Brain microvascular endothelial cell (primary cell): ENCODE data around the gene PHLDB2.

ENCODE experiments used
- DNase-seq: peaks from one replicate; pipeline ENCODE4 v3.0.0-alpha.2; 2020
- H3K27ac ChIP-seq: fragments of 250-450 bp; sonication (Bioruptor Pico); 2 replicates; pipeline ENCODE4 v1.5.1; 2020; ENCODE audit warnings: mild to moderate bottlenecking, moderate library complexity
- H3K27me3 ChIP-seq: fragments of 250-450 bp; sonication (Bioruptor Pico); replicated peaks from 2 replicates; pipeline ENCODE4 v1.5.1; 2020; ENCODE audit warnings: mild to moderate bottlenecking
- H3K36me3 ChIP-seq: fragments of 250-450 bp; sonication (Bioruptor Pico); replicated peaks from 2 replicates; pipeline ENCODE4 v1.5.1; 2020; ENCODE audit warnings: mild to moderate bottlenecking
- H3K4me3 ChIP-seq: 2 replicates; pipeline ENCODE4 v1.5.1; 2011; ENCODE audit warnings: low read depth, mild to moderate bottlenecking, control low read depth, low read length, moderate library complexity
- in situ Hi-C: cut with HindIII; loops from 2 replicates; pipeline ENCODE4 v1.10.0; 2017; ENCODE audit warnings: low sequenced_read_pairs, low pct_ligation_motif_present
- TF ChIP-seq, protein P1 (sequence below): IDR thresholded peaks from 2 replicates; pipeline ENCODE4 v1.5.1; 2011; ENCODE audit warnings: low read depth, mild to moderate bottlenecking, moderate library complexity, low read length, control low read depth, inconsistent platforms; ENCODE audit errors: missing control alignments

PHLDB2 gene

DNA sequence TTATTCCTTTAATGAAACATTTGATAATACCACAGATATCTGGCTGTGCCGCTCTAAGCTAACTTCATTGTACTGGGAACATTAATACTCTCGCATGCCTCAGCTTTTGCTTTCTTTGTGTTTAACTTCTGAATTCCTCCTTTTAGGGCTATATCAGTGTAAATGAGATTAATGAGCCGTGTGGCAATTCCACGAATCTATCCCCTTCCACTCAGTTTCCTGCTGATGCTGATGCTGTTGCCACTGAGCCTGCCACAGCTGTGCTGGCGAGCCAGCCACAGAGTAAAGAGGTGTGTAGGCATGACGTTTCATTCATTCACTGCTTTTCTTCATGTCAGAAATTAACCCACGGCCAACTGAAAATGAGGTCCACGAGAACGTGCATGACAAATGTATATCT is 89.7 kb downstream of the PHLDB2 start:
- no peak overlapping the region for H3K4me3 ChIP-seq
- DNase-seq = no peak
- peaks cover 38% of the 10 kb centered on the region for H3K36me3 ChIP-seq
- no peak overlapping the region for H3K27ac ChIP-seq
- no peaks in the 10 kb centered on the region for H3K27me3 ChIP-seq
- in situ Hi-C loops = no loop called here
- TF ChIP-seq, protein P1, sequence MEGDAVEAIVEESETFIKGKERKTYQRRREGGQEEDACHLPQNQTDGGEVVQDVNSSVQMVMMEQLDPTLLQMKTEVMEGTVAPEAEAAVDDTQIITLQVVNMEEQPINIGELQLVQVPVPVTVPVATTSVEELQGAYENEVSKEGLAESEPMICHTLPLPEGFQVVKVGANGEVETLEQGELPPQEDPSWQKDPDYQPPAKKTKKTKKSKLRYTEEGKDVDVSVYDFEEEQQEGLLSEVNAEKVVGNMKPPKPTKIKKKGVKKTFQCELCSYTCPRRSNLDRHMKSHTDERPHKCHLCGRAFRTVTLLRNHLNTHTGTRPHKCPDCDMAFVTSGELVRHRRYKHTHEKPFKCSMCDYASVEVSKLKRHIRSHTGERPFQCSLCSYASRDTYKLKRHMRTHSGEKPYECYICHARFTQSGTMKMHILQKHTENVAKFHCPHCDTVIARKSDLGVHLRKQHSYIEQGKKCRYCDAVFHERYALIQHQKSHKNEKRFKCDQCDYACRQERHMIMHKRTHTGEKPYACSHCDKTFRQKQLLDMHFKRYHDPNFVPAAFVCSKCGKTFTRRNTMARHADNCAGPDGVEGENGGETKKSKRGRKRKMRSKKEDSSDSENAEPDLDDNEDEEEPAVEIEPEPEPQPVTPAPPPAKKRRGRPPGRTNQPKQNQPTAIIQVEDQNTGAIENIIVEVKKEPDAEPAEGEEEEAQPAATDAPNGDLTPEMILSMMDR = no peak

DNA sequence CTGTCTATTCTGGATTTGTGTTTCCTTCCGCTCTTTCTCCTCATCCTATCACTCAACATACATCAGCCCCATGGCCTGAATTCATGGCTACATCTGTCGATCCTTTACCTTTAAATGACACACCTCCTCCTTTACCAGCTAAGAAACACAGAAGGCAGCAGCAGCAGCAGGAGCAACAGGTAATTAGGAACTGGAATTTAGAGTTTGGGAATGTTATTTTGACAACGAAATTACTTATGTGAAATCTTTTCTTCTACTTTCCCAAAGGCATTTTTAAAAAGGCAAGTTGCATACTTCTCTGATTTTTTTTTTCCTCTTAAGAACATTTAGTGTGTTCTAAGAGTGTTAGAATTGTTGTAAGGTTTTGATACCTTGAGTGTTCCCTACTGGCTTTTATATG is 90.6 kb downstream of the PHLDB2 start:
- no peak overlapping the region for H3K4me3 ChIP-seq
- H3K27ac ChIP-seq = no peak overlapping the region
- H3K36me3 ChIP-seq = peaks cover 36% of the 10 kb centered on the region
- TF ChIP-seq, protein P1 = no peak
- DNase-seq = no peak
- in situ Hi-C loops = no loop called here
- no peaks in the 10 kb centered on the region for H3K27me3 ChIP-seq

DNA sequence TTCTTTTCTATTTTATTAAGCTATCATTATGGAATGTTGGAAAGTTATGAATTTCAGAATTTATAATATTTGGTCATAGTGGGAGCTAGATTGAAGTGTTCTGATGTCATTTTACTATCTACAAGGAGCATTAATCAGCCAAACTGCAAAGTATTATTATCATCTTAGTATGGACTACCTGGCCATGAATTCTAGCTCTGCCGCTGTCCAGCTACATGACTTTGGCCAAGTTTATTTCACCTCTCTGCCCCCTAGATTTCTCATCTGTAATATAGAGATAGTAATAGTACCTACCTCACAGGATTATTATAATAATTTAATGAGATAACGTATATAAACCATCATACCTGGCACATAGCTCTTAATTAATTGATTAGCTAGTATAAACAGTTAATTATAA is 92.0 kb downstream of the PHLDB2 start:
- peaks cover 31% of the 10 kb centered on the region for H3K36me3 ChIP-seq
- in situ Hi-C loops = no loop called here

DNA sequence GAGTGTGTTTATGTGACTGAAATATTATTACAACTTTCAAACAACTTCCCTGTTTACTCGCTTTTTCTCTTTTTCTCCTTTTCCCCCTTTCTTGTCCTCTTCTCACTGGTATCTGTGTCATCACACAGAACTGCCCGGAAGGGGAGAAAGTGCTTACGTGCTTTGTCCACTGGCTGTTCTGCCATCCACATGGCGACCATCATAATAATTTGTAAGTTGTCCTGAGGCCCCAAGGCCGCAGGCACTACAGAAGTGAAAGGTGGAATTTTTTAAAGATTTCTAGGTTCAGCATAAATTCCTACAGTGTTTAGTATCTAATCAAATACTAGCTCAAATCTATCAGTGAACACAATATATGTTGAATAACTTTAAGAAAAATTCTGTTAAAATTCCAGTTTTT is 93.0 kb downstream of the PHLDB2 start:
- Histone ChIP-seq H3K36me3 (peaks cover 25% of the 10 kb centered on the region), H3K27me3 (no peaks in the 10 kb centered on the region), H3K4me3 (no peak overlapping the region), H3K27ac (no peak overlapping the region)
- TF ChIP-seq, protein P1 = no peak
- DNase-seq = no peak
- in situ Hi-C loops = no loop called here

More for the DNA sequence above, 92.0 kb downstream of the PHLDB2 start:
- TF ChIP-seq, protein P1 = no peak
- Histone ChIP-seq H3K27ac (no peak overlapping the region), H3K27me3 (no peaks in the 10 kb centered on the region), H3K4me3 (no peak overlapping the region)
- no peak for DNase-seq

DNA sequence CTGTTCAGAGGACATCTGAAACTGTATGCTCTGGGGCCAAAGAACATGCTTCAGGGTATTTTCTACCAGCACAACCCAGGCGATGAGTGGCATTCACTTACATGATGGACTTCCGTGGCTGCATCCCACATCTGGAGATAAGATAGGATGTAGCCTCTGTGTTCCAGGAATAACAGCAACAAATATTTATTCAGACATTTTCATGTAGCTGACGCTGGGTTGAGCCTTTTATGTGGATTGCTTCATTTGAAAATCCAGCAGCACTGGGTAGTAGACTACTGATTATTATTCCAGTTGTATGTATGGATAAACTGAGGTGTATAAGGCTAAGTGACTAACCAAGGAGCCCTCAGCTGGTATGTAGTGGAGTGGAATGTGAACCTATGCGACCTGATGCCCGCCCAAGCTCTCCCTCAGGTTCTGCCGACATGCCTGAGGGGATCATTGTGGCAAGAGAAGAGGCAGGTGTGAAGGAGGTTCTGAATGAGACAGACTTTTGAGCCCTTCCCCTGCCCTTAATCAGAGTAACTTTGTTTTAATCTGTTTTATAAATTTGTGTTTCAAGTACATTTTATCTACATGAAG is 93.9 kb downstream of the PHLDB2 start:
- TF ChIP-seq, protein P1 = no peak
- no peak overlapping the region for H3K4me3 ChIP-seq
- no peak overlapping the region for H3K27ac ChIP-seq
- no peaks in the 10 kb centered on the region for H3K27me3 ChIP-seq
- H3K36me3 ChIP-seq = peaks cover 25% of the 10 kb centered on the region
- no peak for DNase-seq
- in situ Hi-C loops = no loop called here
